Measurements from ENCODE around the gene FOXC1.

Gene FOXC1

GRCh38 chr6:1595271-1596087 is 14.2 kb upstream of the FOXC1 start:
- H3K27ac ChIP-seq, result no peak overlapping the region
- TF ChIP-seq ZFX (IDR thresholded peaks at IDR 0.05; ENCODE audit: borderline replicate concordance) (no peak), CTCF (IDR thresholded peaks at IDR 0.05) (no peak)

DNA sequence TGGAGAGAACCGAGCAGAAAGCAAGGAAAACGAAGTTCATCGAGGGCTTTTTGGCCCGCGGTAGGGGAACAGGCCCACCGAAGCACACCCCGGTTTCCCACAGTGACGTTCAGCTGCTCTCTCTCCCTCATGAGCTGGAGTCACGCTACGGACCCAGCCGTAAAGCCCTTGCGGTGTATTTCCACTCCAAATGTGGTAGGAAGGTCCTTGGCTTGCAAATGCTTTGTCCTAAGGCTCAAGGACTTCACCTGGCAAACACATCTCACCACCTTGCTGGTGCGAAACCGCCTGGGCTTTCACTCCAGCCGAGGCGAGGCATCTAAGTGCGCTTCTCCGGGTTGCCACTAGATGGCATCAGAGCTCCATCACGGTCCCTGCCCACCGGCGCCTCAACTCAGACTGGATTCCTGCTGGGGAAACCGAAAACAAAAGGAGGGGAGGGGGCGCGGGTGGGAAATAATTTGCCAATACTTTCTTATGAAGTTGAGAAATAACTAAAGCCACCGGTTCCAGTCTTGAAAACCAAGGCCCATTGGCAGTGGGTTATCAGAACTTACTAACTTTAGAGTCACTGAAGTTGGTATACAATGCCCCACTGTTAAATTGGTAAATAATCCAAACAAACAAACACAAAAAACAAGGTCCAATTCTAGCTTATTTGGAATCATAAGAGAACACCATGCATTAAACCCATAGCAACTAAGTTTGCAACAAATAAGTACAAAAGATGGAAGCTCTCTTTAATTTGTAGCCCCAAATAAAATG is 13.4 kb upstream of the FOXC1 start:
- no peak overlapping the region for H3K27ac ChIP-seq

DNA sequence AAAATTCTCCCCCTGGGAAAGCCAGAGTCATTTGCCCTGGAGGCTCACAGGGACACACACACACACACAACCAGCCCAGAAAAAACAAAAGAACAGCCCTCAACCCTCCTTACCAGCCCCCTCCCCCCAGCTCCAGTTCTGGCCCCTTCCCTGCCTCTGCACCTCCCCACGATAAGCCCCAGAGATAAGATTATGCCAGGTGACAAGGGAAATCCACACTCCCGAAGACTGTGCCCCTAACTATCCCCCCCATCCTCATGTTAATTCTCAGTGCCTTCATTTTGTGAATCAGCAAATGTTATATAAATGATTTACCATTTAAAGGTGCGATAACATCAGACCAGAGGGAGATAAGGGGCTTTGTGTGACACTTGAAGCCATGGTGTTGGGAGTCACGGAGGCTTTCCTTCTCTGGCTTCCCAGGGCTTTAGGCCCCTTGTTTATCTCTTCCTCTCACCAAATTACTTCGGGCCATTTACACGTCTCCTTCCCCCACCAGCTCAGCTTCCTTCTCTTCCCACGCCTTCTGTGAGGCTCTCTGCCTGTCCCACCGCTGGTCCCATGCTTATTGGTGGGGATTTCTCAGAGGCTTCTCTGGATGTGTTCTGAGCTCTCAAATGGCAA is 12.5 kb upstream of the FOXC1 start:
- TF ChIP-seq CTCF (IDR thresholded peaks at IDR 0.05) (no peak), ZFX (IDR thresholded peaks at IDR 0.05; ENCODE audit: borderline replicate concordance) (no peak)
- no peak overlapping the region for H3K27ac ChIP-seq

More for the DNA sequence above, 13.4 kb upstream of the FOXC1 start:
- no peak for TF ChIP-seq ZFX (IDR thresholded peaks at IDR 0.05; ENCODE audit: borderline replicate concordance)
- TF ChIP-seq CTCF (IDR thresholded peaks at IDR 0.05), result peak; percentile 92

DNA sequence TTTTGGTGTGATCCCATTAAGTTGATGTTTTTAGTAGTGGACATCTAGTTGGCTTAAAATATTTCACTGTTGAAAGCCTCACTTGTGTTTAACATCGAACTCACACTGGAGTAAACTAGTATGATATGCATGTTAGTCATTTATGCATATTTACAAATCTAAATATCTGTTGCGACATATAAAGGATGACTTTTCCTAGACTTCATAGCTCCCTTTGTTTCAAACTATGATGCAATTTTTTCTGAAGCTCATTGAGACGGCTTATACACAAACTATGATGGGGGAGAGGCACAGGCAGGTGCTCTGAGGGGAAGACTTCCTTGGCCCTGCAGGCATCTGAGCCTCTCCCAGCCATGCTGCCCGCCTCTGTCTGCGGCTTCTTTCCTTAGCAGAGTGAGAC is 11.8 kb upstream of the FOXC1 start:
- no peak for TF ChIP-seq CTCF (IDR thresholded peaks at IDR 0.05)
- TF ChIP-seq ZFX (IDR thresholded peaks at IDR 0.05; ENCODE audit: borderline replicate concordance), result no peak
- H3K27ac ChIP-seq, result no peak overlapping the region

DNA sequence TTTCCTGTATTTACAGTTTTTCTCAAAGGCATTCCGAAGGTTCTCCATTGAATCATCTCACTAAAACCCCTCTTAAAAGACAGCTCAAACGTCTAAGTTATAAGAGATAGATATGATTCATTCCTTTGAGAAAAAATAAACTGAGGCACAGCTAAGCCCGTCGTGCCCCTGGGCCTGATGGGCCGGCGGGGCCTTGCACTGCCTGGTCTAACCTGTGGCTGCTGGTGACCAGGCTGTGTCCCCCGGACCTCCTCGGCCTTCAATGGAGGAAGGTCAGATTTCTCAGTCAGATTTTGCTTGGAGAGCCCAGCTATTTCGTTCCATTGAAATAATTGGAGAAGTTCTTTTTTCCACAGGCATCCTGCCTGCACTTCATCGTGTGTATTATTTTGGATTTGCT is 11.3 kb upstream of the FOXC1 start:
- no peak for TF ChIP-seq ZFX (IDR thresholded peaks at IDR 0.05; ENCODE audit: borderline replicate concordance)
- TF ChIP-seq CTCF (IDR thresholded peaks at IDR 0.05), result no peak
- H3K27ac ChIP-seq, result no peak overlapping the region

- TF ChIP-seq ZFX (IDR thresholded peaks at IDR 0.05; ENCODE audit: borderline replicate concordance), result no peak
- TF ChIP-seq CTCF (IDR thresholded peaks at IDR 0.05), result no peak
- no peak overlapping the region for H3K27ac ChIP-seq
These were observed 10.8 kb upstream of the FOXC1 start for GRCh38 chr6:1598886-1599285.
